BJ (cell line): ENCODE data around the gene LAPTM5. TPM values are rescaled to one million over a fixed set of nuclear protein-coding genes. Genes with fewer than 3 reads are reported as not detected.

ENCODE experiments used
- CTCF ChIA-PET: fragments of 350-600 bp; formaldehyde crosslinking; extraction: SDS; loops from one replicate; lab custom pipeline; 2021; ENCODE audit warnings: antibody characterized with exemption, inconsistent platforms; lab: Yijun Ruan, JAX
- POLR2A ChIA-PET: fragments of 300-600 bp; sonication (Branson Sonifier 250); formaldehyde crosslinking; extraction: SDS; loops from one replicate; lab custom pipeline; 2021; ENCODE audit warnings: antibody characterized with exemption; lab: Charles Lee
- DNase-seq: peaks from one replicate; pipeline ENCODE4 v3.0.0-alpha.2; 2011; ENCODE audit warnings: low read depth
- H3K27me3 ChIP-seq: 2 replicates; pipeline ENCODE4 v1.6.0; 2011; ENCODE audit warnings: low read length; ENCODE audit not compliant: control insufficient read depth, insufficient read depth
- H3K36me3 ChIP-seq: 2 replicates; pipeline ENCODE4 v1.5.1; 2011; ENCODE audit warnings: low read length; ENCODE audit not compliant: control insufficient read depth, insufficient read depth
- H3K4me3 ChIP-seq: 2 replicates; pipeline ENCODE4 v1.5.1; 2011; ENCODE audit warnings: low read depth, mild to moderate bottlenecking, control low read depth, low read length
- CTCF ChIP-seq: IDR thresholded peaks from 2 replicates; pipeline ENCODE4 v1.5.1; 2011; ENCODE audit warnings: low read depth, mild to moderate bottlenecking, control low read depth, inconsistent platforms, low read length, moderate library complexity; ENCODE audit not compliant: insufficient read depth
- polyA plus RNA-seq: library from polyadenylated mRNA; depleted of rRNA; stranded (reverse); fragments of >200 nt; gene quantifications from 2 replicates; pipeline ENCODE4 v1.2.3, GENCODE V29; 2011

LAPTM5 gene
- polyA plus RNA-seq, 1 experiment = 2.1 TPM

GRCh38 chr1:30778154-30778978 is 20.8 kb upstream of the LAPTM5 start:
- ChIA-PET CTCF (interaction anchor here (0.7 to 13.5 kb wide), 24 partner anchors 9 to 168 kb away, joined by 3 to 354 read pairs (median 4); partner anchors contain the start of genes LAPTM5, MATN1 and SDC3), POLR2A (no interaction called here)
- Histone ChIP-seq H3K4me3 (no peak overlapping the region), H3K36me3 (no peaks in the 10 kb centered on the region), H3K27me3 (peaks cover 3% of the 10 kb centered on the region)
- no peak for TF ChIP-seq CTCF
- DNase-seq = no peak

GRCh38 chr1:30777904-30778153 is 20.3 kb upstream of the LAPTM5 start:
- Histone ChIP-seq H3K27me3 (peaks cover 5% of the 10 kb centered on the region), H3K4me3 (no peak overlapping the region), H3K36me3 (no peaks in the 10 kb centered on the region)
- DNase-seq = no peak
- TF ChIP-seq CTCF = peak; percentile 38
- ChIA-PET CTCF (interaction anchor here (0.7 to 13.5 kb wide), 11 partner anchors 9 to 141 kb away, joined by 3 to 354 read pairs (median 5); partner anchors contain the start of genes LAPTM5, MATN1 and SDC3), POLR2A (interaction anchor here (0.6 kb wide), 1 partner anchor 59 kb away, joined by 6 read pairs; no protein-coding TSS in a partner anchor)

GRCh38 chr1:30777060-30777903 is 19.7 kb upstream of the LAPTM5 start:
- H3K36me3 ChIP-seq = no peaks in the 10 kb centered on the region
- TF ChIP-seq CTCF = no peak
- ChIA-PET POLR2A (interaction anchor here (0.6 kb wide), 1 partner anchor 59 kb away, joined by 6 read pairs; no protein-coding TSS in a partner anchor), CTCF (interaction anchor here (0.7 to 13.5 kb wide), 11 partner anchors 10 to 142 kb away, joined by 3 to 354 read pairs (median 5); partner anchors contain the start of genes LAPTM5, MATN1 and SDC3)
- no peak overlapping the region for H3K4me3 ChIP-seq
- H3K27me3 ChIP-seq = peaks cover 8% of the 10 kb centered on the region
- DNase-seq = no peak

GRCh38 chr1:30776097-30777059 is 18.8 kb upstream of the LAPTM5 start:
- ChIA-PET CTCF (interaction anchor here (1.6 to 13.5 kb wide), 4 partner anchors 17 to 135 kb away, joined by 4 to 354 read pairs (median 94); partner anchors contain the start of genes LAPTM5 and MATN1), POLR2A (no interaction called here)
- Histone ChIP-seq H3K27me3 (peaks cover 9% of the 10 kb centered on the region), H3K36me3 (no peaks in the 10 kb centered on the region), H3K4me3 (no peak overlapping the region)
- TF ChIP-seq CTCF = no peak
- no peak for DNase-seq
